ENCODE data around the gene COL24A1. TPM values are rescaled to one million over a fixed set of nuclear protein-coding genes. Genes with fewer than 3 reads are reported as not detected.

Gene COL24A1
- total and polyA plus RNA-seq, 7 donors = 0.03 to 1.3 (median 0.13) TPM

- Histone ChIP-seq H3K4me3 (no peak overlapping the region), H3K27me3 (ENCODE audit: insufficient read depth in 3 of 3, low read length in 2 of 3) (no peaks in the 10 kb centered on the region), H3K9me3 (no peaks in the 10 kb centered on the region), H3K27ac (no peak overlapping the region), H3K4me1 (no peaks in the 10 kb centered on the region), H3K36me3 (ENCODE audit: insufficient read depth in 1 of 2, low read depth in 1 of 2) (no peaks in the 10 kb centered on the region)
- intact Hi-C loops (cut with DNase I) = no loop called here
- no peak for ATAC-seq
- TF ChIP-seq CTCF (IDR thresholded peaks at IDR 0.05) = no peak
- WGBS, 3 donors = 67 to 78% (median 71%) methylated on average over 3 of the region's 3 CpGs
- DNase-seq = no peak
Measured at GRCh38 chr1:85911742-85912141, 244.8 kb downstream of the COL24A1 start.

GRCh38 chr1:85900921-85901320 is 255.7 kb downstream of the COL24A1 start:
- intact Hi-C loops (cut with DNase I) = no loop called here
- Histone ChIP-seq H3K36me3 (ENCODE audit: insufficient read depth in 1 of 2, low read depth in 1 of 2) (no peaks in the 10 kb centered on the region), H3K4me1 (no peaks in the 10 kb centered on the region), H3K4me3 (no peak overlapping the region), H3K9me3 (no peaks in the 10 kb centered on the region), H3K27me3 (ENCODE audit: insufficient read depth in 3 of 3, low read length in 2 of 3) (no peaks in the 10 kb centered on the region), H3K27ac (no peak overlapping the region)
- ATAC-seq (no peak), DNase-seq (no peak)
- TF ChIP-seq CTCF (IDR thresholded peaks at IDR 0.05) = no peak

GRCh38 chr1:85898861-85899260 is 257.7 kb downstream of the COL24A1 start:
- DNase-seq (no peak), ATAC-seq (no peak)
- intact Hi-C loops (cut with DNase I) = no loop called here
- no peak overlapping the region for H3K4me3 ChIP-seq
- H3K4me1 ChIP-seq = no peaks in the 10 kb centered on the region
- H3K27me3 ChIP-seq (ENCODE audit: insufficient read depth in 3 of 3, low read length in 2 of 3) = no peaks in the 10 kb centered on the region
- no peak overlapping the region for H3K27ac ChIP-seq
- 65 to 75% (median 74%) methylated on average over 2 of the region's 2 CpGs for WGBS, 3 donors
- H3K36me3 ChIP-seq (ENCODE audit: insufficient read depth in 1 of 2, low read depth in 1 of 2) = no peaks in the 10 kb centered on the region
- no peaks in the 10 kb centered on the region for H3K9me3 ChIP-seq
- TF ChIP-seq CTCF (IDR thresholded peaks at IDR 0.05) = no peak

- no peaks in the 10 kb centered on the region for H3K4me1 ChIP-seq
- H3K36me3 ChIP-seq (ENCODE audit: insufficient read depth in 1 of 2, low read depth in 1 of 2) = no peaks in the 10 kb centered on the region
- ATAC-seq (no peak), DNase-seq (peak in 1 of 2 donors; percentile 11)
- 18 to 30% (median 27%) methylated on average over 4 of the region's 4 CpGs for WGBS, 3 donors
- no peaks in the 10 kb centered on the region for H3K9me3 ChIP-seq
- peak; percentile 23 for TF ChIP-seq CTCF (IDR thresholded peaks at IDR 0.05)
- no peak overlapping the region for H3K4me3 ChIP-seq
- no peaks in the 10 kb centered on the region for H3K27me3 ChIP-seq (ENCODE audit: insufficient read depth in 3 of 3, low read length in 2 of 3)
- no peak overlapping the region for H3K27ac ChIP-seq
- intact Hi-C loops (cut with DNase I) = no loop called here
Measured at GRCh38 chr1:85894651-85895050, 261.9 kb downstream of the COL24A1 start.

- ATAC-seq = no peak
- WGBS, 3 donors = 95 to 100% (median 99%) methylated on average over 2 of the region's 2 CpGs
- no peak for TF ChIP-seq CTCF (IDR thresholded peaks at IDR 0.05)
- Histone ChIP-seq H3K27ac (no peak overlapping the region), H3K9me3 (no peaks in the 10 kb centered on the region), H3K4me1 (no peaks in the 10 kb centered on the region), H3K4me3 (no peak overlapping the region), H3K36me3 (ENCODE audit: insufficient read depth in 1 of 2, low read depth in 1 of 2) (no peaks in the 10 kb centered on the region), H3K27me3 (ENCODE audit: insufficient read depth in 3 of 3, low read length in 2 of 3) (no peaks in the 10 kb centered on the region)
- no peak for DNase-seq
- intact Hi-C loops (cut with DNase I) = no loop called here
Measured at GRCh38 chr1:85892366-85892765, 264.2 kb downstream of the COL24A1 start.

Data from psoas muscle (tissue), 8 donors.